Endothelial cell of umbilical vein (primary cell): ENCODE data around the gene BTG2. TPM values are rescaled to one million over a fixed set of nuclear protein-coding genes. Genes with fewer than 3 reads are reported as not detected.

ENCODE experiments used
- BruUV-seq: library from RNA; stranded (reverse); fragments of 400-500 nt; replicated peaks from 2 replicates; lab custom pipeline; 2021; lab: Mats Ljungman, UMichigan
- CTCF ChIA-PET: fragments of 300-600, 350-600 bp; sonication (Branson Sonifier 250); formaldehyde crosslinking; loops from one replicate; lab custom pipeline; 2021; ENCODE audit warnings: antibody characterized with exemption, inconsistent platforms; lab: Charles Lee
- POLR2A ChIA-PET: fragments of 300-600, 350-600 bp; sonication (Branson Sonifier 250); formaldehyde crosslinking; loops from one replicate; lab custom pipeline; 2021; ENCODE audit warnings: antibody characterized with exemption, inconsistent platforms; lab: Charles Lee
- DNase-seq: peaks from one replicate; pipeline ENCODE4 v3.0.0-alpha.2; 2011; ENCODE audit warnings: low read depth, low spot score
- FAIRE-seq: peaks from 2 replicates; lab custom pipeline; 2011; peaks lifted over from hg19 to GRCh38; lab: Jason Lieb, UNC
- H2AFZ ChIP-seq: 2 replicates; pipeline ENCODE4 v1.6.0; 2012; ENCODE audit warnings: low read depth, low read length, control low read depth, inconsistent platforms
- H3K27ac ChIP-seq: 2 replicates; pipeline ENCODE4 v1.5.1; 2011; ENCODE audit warnings: low read depth, mild to moderate bottlenecking, control low read depth, low read length, moderate library complexity; ENCODE audit not compliant: insufficient read depth
- H3K27me3 ChIP-seq, 2 experiments: 2 replicates each; pipeline versions ENCODE4 v1.6.0 to v1.6.1; 2011; ENCODE audit warnings: low read length in 2 of 2, mixed read lengths in 1 of 2; ENCODE audit not compliant: control insufficient read depth in 2 of 2, insufficient read depth in 2 of 2
- H3K36me3 ChIP-seq, 2 experiments: 2 replicates in 1 of 2; 3 replicates in 1 of 2; pipeline ENCODE4 v1.5.1; 2011; ENCODE audit warnings: low read length in 2 of 2, mild to moderate bottlenecking in 1 of 2, moderate library complexity in 1 of 2; ENCODE audit not compliant: control insufficient read depth in 2 of 2, insufficient read depth in 2 of 2; ENCODE audit errors: extremely low read depth in 1 of 2
- H3K4me1 ChIP-seq: 3 replicates; pipeline ENCODE4 v1.5.1; 2011; ENCODE audit warnings: mild to moderate bottlenecking, low read length; ENCODE audit not compliant: control insufficient read depth, insufficient read depth; ENCODE audit errors: extremely low read depth
- H3K4me2 ChIP-seq: 2 replicates; pipeline ENCODE4 v1.6.1; 2011; ENCODE audit warnings: low read length, control low read depth, mixed read lengths; ENCODE audit not compliant: insufficient read depth
- H3K4me3 ChIP-seq, 3 experiments: fragments of 200-600 bp in 1 of 3; sonication (generic), shearing (Covaris generic) in 1 of 3; replicated peaks in 1 of 3; 2 replicates each; pipeline ENCODE4 v1.5.1; 2011 to 2016; ENCODE audit warnings: control low read depth in 3 of 3, low read length in 3 of 3, mild to moderate bottlenecking in 2 of 3, inconsistent platforms in 1 of 3, low read depth in 1 of 3, moderate library complexity in 1 of 3; ENCODE audit not compliant: insufficient read depth in 1 of 3
- H3K79me2 ChIP-seq: 2 replicates; pipeline ENCODE4 v1.6.0; 2012; ENCODE audit warnings: low read length, inconsistent platforms; ENCODE audit not compliant: control insufficient read depth, insufficient read depth
- H3K9ac ChIP-seq: replicated peaks from 2 replicates; pipeline ENCODE3; 2011; ENCODE audit warnings: low read length, control low read depth; ENCODE audit not compliant: insufficient read depth; ENCODE audit errors: extremely low read depth
- H3K9me1 ChIP-seq: replicated peaks from 3 replicates; pipeline ENCODE4 v1.6.0; 2011; ENCODE audit warnings: mild to moderate bottlenecking, low read length; ENCODE audit not compliant: control insufficient read depth, insufficient read depth; ENCODE audit errors: extremely low read depth
- H3K9me3 ChIP-seq: replicated peaks from 2 replicates; pipeline ENCODE4 v1.5.1; 2012; ENCODE audit warnings: low read length, inconsistent platforms; ENCODE audit not compliant: control insufficient read depth, insufficient read depth
- H4K20me1 ChIP-seq: replicated peaks from 2 replicates; pipeline ENCODE3; 2011; ENCODE audit warnings: mild to moderate bottlenecking, low read length; ENCODE audit not compliant: control insufficient read depth, insufficient read depth; ENCODE audit errors: extremely low read depth
- EZH2 ChIP-seq: IDR thresholded peaks from 2 replicates; pipeline ENCODE4 v1.6.1; 2012; ENCODE audit warnings: borderline replicate concordance, low read depth, mild to moderate bottlenecking, moderate library complexity, low read length, inconsistent platforms; ENCODE audit not compliant: severe bottlenecking
- FOS ChIP-seq: IDR thresholded peaks from 2 replicates; pipeline ENCODE4 v1.6.1; 2011; ENCODE audit warnings: mild to moderate bottlenecking, low read length, moderate library complexity, borderline replicate concordance; ENCODE audit not compliant: insufficient read depth
- GATA2 ChIP-seq: IDR thresholded peaks from 2 replicates; pipeline ENCODE4 v1.7.0; 2011; ENCODE audit warnings: low read depth, mild to moderate bottlenecking, moderate library complexity, mixed read lengths, low read length; ENCODE audit not compliant: insufficient read length, insufficient read depth
- JUN ChIP-seq: IDR thresholded peaks from 2 replicates; pipeline ENCODE4 v1.6.1; 2011; ENCODE audit warnings: borderline replicate concordance, low read depth; ENCODE audit not compliant: insufficient read length, insufficient read depth
- MYC ChIP-seq: IDR thresholded peaks from one replicate; pipeline ENCODE4 v1.6.1; 2011; ENCODE audit warnings: mild to moderate bottlenecking, low read depth, low read length
- POLR2A ChIP-seq: IDR thresholded peaks from 2 replicates; pipeline ENCODE4 v1.6.1; 2012; ENCODE audit warnings: low read depth, mild to moderate bottlenecking, control low read depth, low read length
- POLR2AphosphoS5 ChIP-seq: IDR thresholded peaks from 2 replicates; pipeline ENCODE4 v1.6.1; 2012; ENCODE audit warnings: low read depth, mild to moderate bottlenecking, control low read depth, low read length, moderate library complexity; ENCODE audit not compliant: insufficient read depth
- dilution Hi-C: fragments of 300-500 bp; cut with MboI; formaldehyde crosslinking; loops from one replicate; pipeline ENCODE4 v1.15.0; 2019; ENCODE audit warnings: low sequenced_read_pairs; ENCODE audit not compliant: extremely low pct_ligation_motif_present
- intact Hi-C: fragments of 100-400 bp; cut with micrococcal nuclease; formaldehyde crosslinking; loops from one replicate; pipeline ENCODE4 v1.10.0; 2022
- polyA plus RNA-seq, 4 experiments: library from polyadenylated mRNA; depleted of rRNA in 3 of 4; stranded (reverse) in 3 of 4; unstranded in 1 of 4; fragments of >200 nt; gene quantifications; 2 replicates each; pipeline versions ENCODE4 v1.2.1 to v1.2.3, GENCODE V29; 2011 to 2012; ENCODE audit warnings: missing spikeins in 1 of 4
- total RNA-seq: library from RNA; stranded (reverse); gene quantifications from 2 replicates; pipeline ENCODE4 v1.2.3, GENCODE V29; 2021
- TF ChIP-seq, protein P1 (sequence below), 2 donors: IDR thresholded peaks; 1 replicate in 1 of 2; 2 replicates in 1 of 2; pipeline ENCODE4 v1.5.1; 2011; ENCODE audit warnings: low read length in 2 of 2, mild to moderate bottlenecking in 2 of 2, moderate library complexity in 2 of 2, control low read depth in 1 of 2, inconsistent platforms in 1 of 2, low read depth in 1 of 2; ENCODE audit not compliant: insufficient read depth in 1 of 2; ENCODE audit errors: extremely low read depth in 1 of 2
- TF ChIP-seq, protein P2 (sequence below): IDR thresholded peaks from 2 replicates; pipeline ENCODE4 v1.6.1; 2011; ENCODE audit not compliant: insufficient read depth, insufficient read length

BTG2 gene
- total and polyA plus RNA-seq, 2 donors (not counting 3 experiments of a cell fraction or from before 2014, with no cell fraction given): 35.6 to 50.1 TPM

DNA sequence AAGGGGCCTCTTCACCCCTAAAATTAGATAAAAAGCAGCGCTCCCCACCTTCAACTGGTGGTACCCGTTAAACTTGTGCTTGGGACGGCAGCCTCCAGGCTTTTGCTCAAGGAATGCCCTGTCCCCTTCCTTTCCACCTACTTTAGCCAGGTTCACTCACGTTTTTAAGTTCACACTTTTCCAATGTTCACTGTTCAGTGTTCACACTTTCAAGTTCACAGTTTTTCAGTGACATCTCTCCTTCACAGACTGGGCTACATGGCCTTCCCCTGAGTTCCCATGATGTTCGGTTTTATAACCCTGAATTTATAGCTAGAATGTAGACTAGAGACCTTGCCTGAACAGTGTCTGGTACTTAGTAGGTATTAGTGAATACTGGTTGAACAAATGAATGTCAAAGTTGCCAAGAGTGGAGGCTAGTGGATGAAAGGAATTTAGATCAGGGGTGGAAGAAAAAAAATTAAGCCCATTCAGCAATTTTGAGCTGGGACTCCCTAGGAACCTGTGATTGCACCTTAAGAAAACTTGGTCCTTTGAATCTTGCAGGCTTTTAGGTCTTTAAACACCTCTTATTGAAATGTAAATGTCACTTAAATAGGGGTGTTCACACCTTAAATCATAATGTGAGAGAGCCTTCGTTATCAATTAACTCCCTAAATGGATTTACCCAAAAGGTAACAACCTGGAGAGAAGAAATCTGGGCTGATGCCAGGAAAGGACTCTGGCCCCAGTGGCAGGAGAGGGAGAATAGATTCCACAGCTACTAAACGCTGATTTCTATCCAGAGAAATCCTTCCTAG, 12.3 kb downstream of the BTG2 start:
- POLR2A ChIA-PET: interaction anchor here (1.7 kb wide), 1 partner anchor 11 kb away, joined by 6 read pairs; no protein-coding TSS in a partner anchor
- peaks cover 13% of the 10 kb centered on the region for H3K4me1 ChIP-seq
- H3K36me3 ChIP-seq: no peaks in the 10 kb centered on the region
- no peaks in the 10 kb centered on the region for H3K79me2 ChIP-seq
- BruUV-seq: no TSS peak
- no peaks in the 10 kb centered on the region for H3K9me1 ChIP-seq
- H3K27me3 ChIP-seq: peaks cover 7 to 8% of the 10 kb centered on the region in 2 experiments
- intact Hi-C loops (no loop called here), dilution Hi-C loops (no loop called here)
- H2AFZ ChIP-seq: no peak overlapping the region
- no peak overlapping the region for H3K4me3 ChIP-seq
- H3K4me2 ChIP-seq: no peak overlapping the region
- FAIRE-seq (no peak), DNase-seq (no peak)
- no peak for TF ChIP-seq JUN
- no peak overlapping the region for H3K9ac ChIP-seq
- CTCF ChIA-PET: interaction anchor here (0.9 to 3.3 kb wide), 9 partner anchors 10 to 176 kb away, joined by 3 to 13 read pairs (median 3); partner anchors contain the start of gene OPTC
- H3K9me3 ChIP-seq: no peaks in the 10 kb centered on the region
- H4K20me1 ChIP-seq: no peaks in the 10 kb centered on the region
- no peak overlapping the region for H3K27ac ChIP-seq

DNA sequence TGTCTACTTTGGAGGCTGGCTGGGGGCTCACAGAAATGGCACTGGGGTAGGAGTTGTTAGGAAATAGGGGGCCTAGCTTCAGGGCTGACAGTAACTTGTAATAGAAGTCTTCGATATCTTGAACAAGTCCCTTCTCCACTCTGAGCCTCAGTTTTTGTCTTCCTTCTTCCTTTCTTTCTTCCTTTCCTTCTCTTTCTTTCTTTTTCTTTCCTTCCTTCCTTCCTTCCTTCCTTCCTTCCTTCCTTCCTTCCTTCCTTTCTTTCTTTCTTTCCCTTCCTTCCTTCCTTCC, 12.9 kb downstream of the BTG2 start:
- Histone ChIP-seq H2AFZ (no peak overlapping the region), H3K4me2 (no peak overlapping the region), H3K9me1 (no peaks in the 10 kb centered on the region), H3K4me3 (no peak overlapping the region), H3K79me2 (no peaks in the 10 kb centered on the region), H3K9ac (no peak overlapping the region), H3K27me3 (peaks cover 7 to 8% of the 10 kb centered on the region in 2 experiments), H3K4me1 (peaks cover 18% of the 10 kb centered on the region), H3K36me3 (no peaks in the 10 kb centered on the region), H3K9me3 (no peaks in the 10 kb centered on the region), H4K20me1 (no peaks in the 10 kb centered on the region), H3K27ac (no peak overlapping the region)
- TF ChIP-seq, protein P1, sequence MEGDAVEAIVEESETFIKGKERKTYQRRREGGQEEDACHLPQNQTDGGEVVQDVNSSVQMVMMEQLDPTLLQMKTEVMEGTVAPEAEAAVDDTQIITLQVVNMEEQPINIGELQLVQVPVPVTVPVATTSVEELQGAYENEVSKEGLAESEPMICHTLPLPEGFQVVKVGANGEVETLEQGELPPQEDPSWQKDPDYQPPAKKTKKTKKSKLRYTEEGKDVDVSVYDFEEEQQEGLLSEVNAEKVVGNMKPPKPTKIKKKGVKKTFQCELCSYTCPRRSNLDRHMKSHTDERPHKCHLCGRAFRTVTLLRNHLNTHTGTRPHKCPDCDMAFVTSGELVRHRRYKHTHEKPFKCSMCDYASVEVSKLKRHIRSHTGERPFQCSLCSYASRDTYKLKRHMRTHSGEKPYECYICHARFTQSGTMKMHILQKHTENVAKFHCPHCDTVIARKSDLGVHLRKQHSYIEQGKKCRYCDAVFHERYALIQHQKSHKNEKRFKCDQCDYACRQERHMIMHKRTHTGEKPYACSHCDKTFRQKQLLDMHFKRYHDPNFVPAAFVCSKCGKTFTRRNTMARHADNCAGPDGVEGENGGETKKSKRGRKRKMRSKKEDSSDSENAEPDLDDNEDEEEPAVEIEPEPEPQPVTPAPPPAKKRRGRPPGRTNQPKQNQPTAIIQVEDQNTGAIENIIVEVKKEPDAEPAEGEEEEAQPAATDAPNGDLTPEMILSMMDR (IDR thresholded peaks at IDR 0.05; ENCODE audit: extremely low read depth in 1 of 2, insufficient read depth in 1 of 2, low read depth in 1 of 2, low read length in 2 of 2): no peak
- TF ChIP-seq POLR2A (no peak), JUN (no peak), EZH2 (no peak), POLR2AphosphoS5 (no peak), FOS (no peak), MYC (no peak), GATA2 (no peak)
- TF ChIP-seq, protein P2, sequence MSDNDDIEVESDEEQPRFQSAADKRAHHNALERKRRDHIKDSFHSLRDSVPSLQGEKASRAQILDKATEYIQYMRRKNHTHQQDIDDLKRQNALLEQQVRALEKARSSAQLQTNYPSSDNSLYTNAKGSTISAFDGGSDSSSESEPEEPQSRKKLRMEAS: no peak
- FAIRE-seq (no peak), DNase-seq (no peak)
- POLR2A ChIA-PET: no interaction called here
- intact Hi-C loops (no loop called here), dilution Hi-C loops (no loop called here)
- no TSS peak for BruUV-seq
- CTCF ChIA-PET: interaction anchor here (1.1 to 3.3 kb wide), 4 partner anchors 9 to 51 kb away, joined by 3 to 13 read pairs (median 7); no protein-coding TSS in a partner anchor
